ENCODE measurements around the gene IRF2BPL. TPM values are rescaled to one million over a fixed set of nuclear protein-coding genes. Genes with fewer than 3 reads are reported as not detected.

Gene IRF2BPL
- total and polyA plus RNA-seq, 2 of the 8 experiments (the other 6 are each of a cell fraction or from before 2014, with no cell fraction given): 18.8 to 57.0 TPM

DNA sequence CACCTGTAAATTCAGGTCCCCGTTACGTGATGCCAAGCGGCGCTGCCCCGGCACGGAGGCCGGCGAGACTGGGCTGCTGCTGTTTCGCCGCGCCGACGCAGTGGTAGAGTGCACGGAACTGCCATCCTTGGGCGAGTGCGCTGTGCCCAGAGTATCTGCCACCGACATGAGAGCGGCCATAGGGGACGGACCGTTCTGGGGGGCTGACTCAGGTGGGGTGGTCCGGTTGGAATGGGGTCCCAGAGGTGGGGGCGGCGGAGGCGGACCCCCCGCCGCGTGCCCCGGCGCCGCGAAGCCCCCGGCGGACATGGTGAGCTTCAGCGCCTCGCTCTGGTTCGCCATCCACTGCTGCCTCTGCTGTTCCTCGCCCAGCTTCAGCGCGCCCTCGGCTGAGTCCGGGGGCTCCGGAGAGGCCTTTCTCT, 2.8 kb downstream of the IRF2BPL start (continued):
- TF ChIP-seq, protein P1, sequence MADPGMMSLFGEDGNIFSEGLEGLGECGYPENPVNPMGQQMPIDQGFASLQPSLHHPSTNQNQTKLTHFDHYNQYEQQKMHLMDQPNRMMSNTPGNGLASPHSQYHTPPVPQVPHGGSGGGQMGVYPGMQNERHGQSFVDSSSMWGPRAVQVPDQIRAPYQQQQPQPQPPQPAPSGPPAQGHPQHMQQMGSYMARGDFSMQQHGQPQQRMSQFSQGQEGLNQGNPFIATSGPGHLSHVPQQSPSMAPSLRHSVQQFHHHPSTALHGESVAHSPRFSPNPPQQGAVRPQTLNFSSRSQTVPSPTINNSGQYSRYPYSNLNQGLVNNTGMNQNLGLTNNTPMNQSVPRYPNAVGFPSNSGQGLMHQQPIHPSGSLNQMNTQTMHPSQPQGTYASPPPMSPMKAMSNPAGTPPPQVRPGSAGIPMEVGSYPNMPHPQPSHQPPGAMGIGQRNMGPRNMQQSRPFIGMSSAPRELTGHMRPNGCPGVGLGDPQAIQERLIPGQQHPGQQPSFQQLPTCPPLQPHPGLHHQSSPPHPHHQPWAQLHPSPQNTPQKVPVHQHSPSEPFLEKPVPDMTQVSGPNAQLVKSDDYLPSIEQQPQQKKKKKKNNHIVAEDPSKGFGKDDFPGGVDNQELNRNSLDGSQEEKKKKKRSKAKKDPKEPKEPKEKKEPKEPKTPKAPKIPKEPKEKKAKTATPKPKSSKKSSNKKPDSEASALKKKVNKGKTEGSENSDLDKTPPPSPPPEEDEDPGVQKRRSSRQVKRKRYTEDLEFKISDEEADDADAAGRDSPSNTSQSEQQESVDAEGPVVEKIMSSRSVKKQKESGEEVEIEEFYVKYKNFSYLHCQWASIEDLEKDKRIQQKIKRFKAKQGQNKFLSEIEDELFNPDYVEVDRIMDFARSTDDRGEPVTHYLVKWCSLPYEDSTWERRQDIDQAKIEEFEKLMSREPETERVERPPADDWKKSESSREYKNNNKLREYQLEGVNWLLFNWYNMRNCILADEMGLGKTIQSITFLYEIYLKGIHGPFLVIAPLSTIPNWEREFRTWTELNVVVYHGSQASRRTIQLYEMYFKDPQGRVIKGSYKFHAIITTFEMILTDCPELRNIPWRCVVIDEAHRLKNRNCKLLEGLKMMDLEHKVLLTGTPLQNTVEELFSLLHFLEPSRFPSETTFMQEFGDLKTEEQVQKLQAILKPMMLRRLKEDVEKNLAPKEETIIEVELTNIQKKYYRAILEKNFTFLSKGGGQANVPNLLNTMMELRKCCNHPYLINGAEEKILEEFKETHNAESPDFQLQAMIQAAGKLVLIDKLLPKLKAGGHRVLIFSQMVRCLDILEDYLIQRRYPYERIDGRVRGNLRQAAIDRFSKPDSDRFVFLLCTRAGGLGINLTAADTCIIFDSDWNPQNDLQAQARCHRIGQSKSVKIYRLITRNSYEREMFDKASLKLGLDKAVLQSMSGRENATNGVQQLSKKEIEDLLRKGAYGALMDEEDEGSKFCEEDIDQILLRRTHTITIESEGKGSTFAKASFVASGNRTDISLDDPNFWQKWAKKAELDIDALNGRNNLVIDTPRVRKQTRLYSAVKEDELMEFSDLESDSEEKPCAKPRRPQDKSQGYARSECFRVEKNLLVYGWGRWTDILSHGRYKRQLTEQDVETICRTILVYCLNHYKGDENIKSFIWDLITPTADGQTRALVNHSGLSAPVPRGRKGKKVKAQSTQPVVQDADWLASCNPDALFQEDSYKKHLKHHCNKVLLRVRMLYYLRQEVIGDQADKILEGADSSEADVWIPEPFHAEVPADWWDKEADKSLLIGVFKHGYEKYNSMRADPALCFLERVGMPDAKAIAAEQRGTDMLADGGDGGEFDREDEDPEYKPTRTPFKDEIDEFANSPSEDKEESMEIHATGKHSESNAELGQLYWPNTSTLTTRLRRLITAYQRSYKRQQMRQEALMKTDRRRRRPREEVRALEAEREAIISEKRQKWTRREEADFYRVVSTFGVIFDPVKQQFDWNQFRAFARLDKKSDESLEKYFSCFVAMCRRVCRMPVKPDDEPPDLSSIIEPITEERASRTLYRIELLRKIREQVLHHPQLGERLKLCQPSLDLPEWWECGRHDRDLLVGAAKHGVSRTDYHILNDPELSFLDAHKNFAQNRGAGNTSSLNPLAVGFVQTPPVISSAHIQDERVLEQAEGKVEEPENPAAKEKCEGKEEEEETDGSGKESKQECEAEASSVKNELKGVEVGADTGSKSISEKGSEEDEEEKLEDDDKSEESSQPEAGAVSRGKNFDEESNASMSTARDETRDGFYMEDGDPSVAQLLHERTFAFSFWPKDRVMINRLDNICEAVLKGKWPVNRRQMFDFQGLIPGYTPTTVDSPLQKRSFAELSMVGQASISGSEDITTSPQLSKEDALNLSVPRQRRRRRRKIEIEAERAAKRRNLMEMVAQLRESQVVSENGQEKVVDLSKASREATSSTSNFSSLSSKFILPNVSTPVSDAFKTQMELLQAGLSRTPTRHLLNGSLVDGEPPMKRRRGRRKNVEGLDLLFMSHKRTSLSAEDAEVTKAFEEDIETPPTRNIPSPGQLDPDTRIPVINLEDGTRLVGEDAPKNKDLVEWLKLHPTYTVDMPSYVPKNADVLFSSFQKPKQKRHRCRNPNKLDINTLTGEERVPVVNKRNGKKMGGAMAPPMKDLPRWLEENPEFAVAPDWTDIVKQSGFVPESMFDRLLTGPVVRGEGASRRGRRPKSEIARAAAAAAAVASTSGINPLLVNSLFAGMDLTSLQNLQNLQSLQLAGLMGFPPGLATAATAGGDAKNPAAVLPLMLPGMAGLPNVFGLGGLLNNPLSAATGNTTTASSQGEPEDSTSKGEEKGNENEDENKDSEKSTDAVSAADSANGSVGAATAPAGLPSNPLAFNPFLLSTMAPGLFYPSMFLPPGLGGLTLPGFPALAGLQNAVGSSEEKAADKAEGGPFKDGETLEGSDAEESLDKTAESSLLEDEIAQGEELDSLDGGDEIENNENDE (IDR thresholded peaks at IDR 0.05; ENCODE audit: insufficient replicate concordance, low read length): no peak
- no peak for TF ChIP-seq RAD21 (IDR thresholded peaks at IDR 0.05 in 1 of 2, conservative IDR thresholded peaks at IDR 0.05 in 1 of 2; ENCODE audit: low read depth in 2 of 2, low read length in 2 of 2)
- TF ChIP-seq EGR1 (IDR thresholded peaks at IDR 0.05; ENCODE audit: borderline replicate concordance, low read depth, low read length): no peak
- no peak for TF ChIP-seq CHD2 (IDR thresholded peaks at IDR 0.05; ENCODE audit: low read length)
- TF ChIP-seq CHD1 (IDR thresholded peaks at IDR 0.05; ENCODE audit: low read depth, low read length): no peak
- TF ChIP-seq ASH2L (IDR thresholded peaks at IDR 0.05; ENCODE audit: low read length): peak; percentile 77
- TF ChIP-seq RNF2 (IDR thresholded peaks at IDR 0.05; ENCODE audit: borderline replicate concordance, low read depth, low read length, missing control alignments, poor library complexity, severe bottlenecking): no peak
- no peak for TF ChIP-seq TCF12 (IDR thresholded peaks at IDR 0.05; ENCODE audit: low read depth, low read length)
- TF ChIP-seq POLR2AphosphoS5 (IDR thresholded peaks at IDR 0.05; ENCODE audit: low read depth, low read length): no peak
- TF ChIP-seq JUND (IDR thresholded peaks at IDR 0.05; ENCODE audit: low read length): no peak
- TF ChIP-seq GTF2F1 (IDR thresholded peaks at IDR 0.05; ENCODE audit: borderline replicate concordance, low read depth, low read length): no peak
